OCI-LY7 (cell line): ENCODE data around the gene PAQR3. TPM values are rescaled to one million over a fixed set of nuclear protein-coding genes. Genes with fewer than 3 reads are reported as not detected.

ENCODE experiments used
- BruUV-seq: library from RNA; stranded (reverse); fragments of 400-500 nt; replicated peaks from 2 replicates; lab custom pipeline; 2021; lab: Mats Ljungman, UMichigan
- CTCF ChIA-PET: fragments of 300-600 bp; sonication (Branson Sonifier 250); formaldehyde crosslinking; loops from one replicate; lab custom pipeline; 2022; ENCODE audit warnings: antibody characterized with exemption; ENCODE audit not compliant: unreplicated experiment; lab: Charles Lee
- POLR2A ChIA-PET: fragments of 300-600 bp; sonication (Branson Sonifier 250); formaldehyde crosslinking; loops from one replicate; lab custom pipeline; 2022; ENCODE audit warnings: antibody characterized with exemption; lab: Charles Lee
- DNase-seq: peaks from one replicate; pipeline ENCODE4 v3.0.0-alpha.2; 2015; ENCODE audit warnings: low spot score
- H2AFZ ChIP-seq: fragments of 200-600 bp; sonication (generic), shearing (Covaris generic); 2 replicates; pipeline ENCODE4 v1.6.1; 2014; ENCODE audit warnings: mild to moderate bottlenecking, antibody characterized with exemption, low read length, moderate library complexity
- H3K27ac ChIP-seq: fragments of 200-600 bp; sonication (generic); 2 replicates; pipeline ENCODE4 v1.5.1; 2014; ENCODE audit warnings: mixed run types, low read depth, mild to moderate bottlenecking, moderate library complexity, low read length, inconsistent platforms; ENCODE audit not compliant: poor library complexity, severe bottlenecking
- H3K36me3 ChIP-seq: fragments of 200-600 bp; sonication (generic); 2 replicates; pipeline ENCODE4 v1.6.1; 2014; ENCODE audit warnings: mild to moderate bottlenecking, antibody characterized with exemption, low read length, moderate library complexity, mixed read lengths; ENCODE audit not compliant: insufficient read depth
- H3K4me1 ChIP-seq: fragments of 200-600 bp; sonication (generic); 2 replicates; pipeline ENCODE4 v1.5.1; 2014; ENCODE audit warnings: mild to moderate bottlenecking, low read length; ENCODE audit not compliant: insufficient read depth, poor library complexity, severe bottlenecking
- H3K4me2 ChIP-seq: fragments of 200-600 bp; sonication (generic); 2 replicates; pipeline ENCODE4 v1.6.1; 2014; ENCODE audit warnings: mild to moderate bottlenecking, low read length
- H3K4me3 ChIP-seq: fragments of 200-600 bp; sonication (generic); 2 replicates; pipeline ENCODE4 v1.5.1; 2014; ENCODE audit warnings: mild to moderate bottlenecking, low read depth, low read length; ENCODE audit not compliant: poor library complexity, severe bottlenecking
- H3K79me2 ChIP-seq: fragments of 200-600 bp; sonication (generic); 2 replicates; pipeline ENCODE4 v1.6.1; 2016; ENCODE audit warnings: low read depth, mild to moderate bottlenecking, low read length, moderate library complexity, mixed read lengths; ENCODE audit not compliant: insufficient read depth
- H3K9me2 ChIP-seq: fragments of 200-600 bp; sonication (generic); 2 replicates; pipeline ENCODE4 v1.6.1; 2016; ENCODE audit warnings: mild to moderate bottlenecking, low read length, mixed read lengths; ENCODE audit not compliant: insufficient read depth
- H3K9me3 ChIP-seq: fragments of 200-600 bp; sonication (generic); 2 replicates; pipeline ENCODE4 v1.6.1; 2014; ENCODE audit warnings: mild to moderate bottlenecking, mixed run types, low read length, mixed read lengths
- H4K20me1 ChIP-seq: fragments of 200-600 bp; sonication (generic); 2 replicates; pipeline ENCODE4 v1.6.1; 2014; ENCODE audit warnings: mild to moderate bottlenecking, antibody characterized with exemption, low read length, moderate library complexity, mixed read lengths; ENCODE audit not compliant: insufficient read depth
- CTCF ChIP-seq: fragments of 200-600 bp; sonication (generic); conservative IDR thresholded peaks from 2 replicates; pipeline ENCODE4 v1.5.1; 2014; ENCODE audit warnings: mild to moderate bottlenecking, antibody characterized with exemption, low read length, moderate library complexity, mixed read lengths
- EZH2phosphoT487 ChIP-seq: fragments of 200-600 bp; sonication (generic); IDR thresholded peaks from 2 replicates; pipeline ENCODE4 v1.6.1; 2018; ENCODE audit warnings: low read depth, borderline replicate concordance, mild to moderate bottlenecking, mixed run types, antibody characterized with exemption, low read length, moderate library complexity, mixed read lengths
- intact Hi-C: fragments of 100-400 bp; cut with micrococcal nuclease; formaldehyde crosslinking; loops from one replicate; pipeline ENCODE4 v1.10.0; 2022; ENCODE audit not compliant: unreplicated experiment
- total RNA-seq, 2 experiments: library from RNA; depleted of rRNA in 1 of 2; stranded (reverse); fragments of >200 nt in 1 of 2; shearing (Covaris generic) in 1 of 2; gene quantifications; 2 replicates each; pipeline ENCODE4 v1.2.3, GENCODE V29; 2014 to 2022

PAQR3 gene
- total RNA-seq, 2 experiments from 2014 or later = 21.6 to 28.4 TPM

- Histone ChIP-seq H3K4me3 (no peak overlapping the region), H3K4me1 (peaks cover 13% of the 10 kb centered on the region), H3K9me2 (no peaks in the 10 kb centered on the region), H3K9me3 (peaks cover 5% of the 10 kb centered on the region; the same call in 1 of the 2 replicates), H3K79me2 (no peaks in the 10 kb centered on the region), H3K36me3 (peaks cover 51% of the 10 kb centered on the region), H2AFZ (no peak overlapping the region), H3K4me2 (peak overlapping the region; percentile 16), H3K27ac (peak overlapping the region; percentile 42), H4K20me1 (no peaks in the 10 kb centered on the region)
- POLR2A ChIA-PET = interaction anchor here (0.6 to 1.3 kb wide), 2 partner anchors 9 to 27 kb away, joined by 3 to 7 read pairs; no protein-coding TSS in a partner anchor
- no peak for TF ChIP-seq CTCF
- TF ChIP-seq EZH2phosphoT487 = no peak
- BruUV-seq = no TSS peak
- CTCF ChIA-PET = no interaction called here
- intact Hi-C loops = no loop called here
- peak; percentile 27 for DNase-seq
Measured at GRCh38 chr4:78880874-78881492, 58.3 kb downstream of the PAQR3 start.

- BruUV-seq = no TSS peak
- Histone ChIP-seq H3K4me1 (peaks cover 13% of the 10 kb centered on the region), H3K4me2 (no peak overlapping the region), H3K79me2 (no peaks in the 10 kb centered on the region), H3K4me3 (no peak overlapping the region), H3K27ac (no peak overlapping the region), H2AFZ (no peak overlapping the region), H3K9me3 (peaks cover 5% of the 10 kb centered on the region), H4K20me1 (no peaks in the 10 kb centered on the region), H3K9me2 (no peaks in the 10 kb centered on the region), H3K36me3 (peaks cover 62% of the 10 kb centered on the region)
- ChIA-PET CTCF (no interaction called here), POLR2A (interaction anchor here (1.3 to 1.5 kb wide), 2 partner anchors 20 to 28 kb away, joined by 3 to 5 read pairs; no protein-coding TSS in a partner anchor)
- intact Hi-C loops = no loop called here
- DNase-seq = no peak
- TF ChIP-seq CTCF = no peak
- TF ChIP-seq EZH2phosphoT487 = no peak
Measured at GRCh38 chr4:78878031-78878430, 61.2 kb downstream of the PAQR3 start.
